ENCODE data around the gene CEP85. TPM values are rescaled to one million over a fixed set of nuclear protein-coding genes. Genes with fewer than 3 reads are reported as not detected.

CEP85 gene
- polyA plus RNA-seq, 4 donors = 2.7 to 11.0 (median 5.6) TPM

DNA sequence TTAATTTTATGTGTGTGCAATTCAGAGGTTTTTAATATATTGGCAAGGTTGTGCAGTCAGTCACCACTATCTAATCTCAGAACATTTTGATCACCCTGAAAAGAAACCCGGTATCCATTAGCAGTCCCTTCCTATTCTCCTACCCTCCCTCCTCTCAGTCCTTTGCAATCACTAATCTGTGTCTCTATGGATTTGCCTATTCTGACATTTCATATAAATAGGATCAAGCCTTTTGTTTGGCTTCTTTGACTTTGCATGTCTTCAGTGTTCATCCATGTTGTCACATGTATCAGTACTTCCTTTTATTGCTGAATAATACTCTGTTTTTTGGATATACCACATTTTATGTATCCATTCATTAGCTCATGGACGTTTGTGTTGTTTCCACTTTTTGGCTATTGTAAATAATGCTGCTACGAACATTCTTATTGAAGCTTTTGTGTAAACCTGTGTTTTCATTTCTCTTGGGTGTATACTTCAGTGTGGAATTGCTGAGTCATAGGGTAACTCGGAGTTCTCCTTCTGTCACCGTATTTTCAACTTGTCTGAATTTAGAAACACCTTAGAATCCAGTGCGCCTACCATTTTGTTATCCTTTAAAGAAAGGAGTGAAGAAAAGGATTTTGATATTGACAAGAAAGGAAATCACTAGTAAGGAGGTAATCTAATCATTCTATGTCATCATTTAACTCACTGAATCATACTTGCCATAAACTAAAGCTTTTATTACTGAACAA, 3.4 kb downstream of the CEP85 start:
- FAIRE-seq = no peak
- Histone ChIP-seq H3K9me3 (ENCODE audit: control insufficient read depth in 2 of 2, insufficient read depth in 1 of 2, low read depth in 1 of 2, low read length in 1 of 2) (no peaks in the 10 kb centered on the region), H3K4me3 (ENCODE audit: low read depth in 1 of 3, low read length in 3 of 3) (no peak overlapping the region), H3K27me3 (ENCODE audit: control insufficient read depth in 3 of 3, insufficient read depth in 3 of 3, low read length in 3 of 3) (no peaks in the 10 kb centered on the region), H3K27ac (ENCODE audit: low read depth in 1 of 3, low read length in 2 of 3) (no peak overlapping the region), H3K4me1 (ENCODE audit: control insufficient read depth in 3 of 3, insufficient read depth in 2 of 3, low read depth in 1 of 3, low read length in 2 of 3) (peaks cover 0 to 8% (median 0%) of the 10 kb centered on the region in 3 donors), H3K36me3 (ENCODE audit: control insufficient read depth in 3 of 3, insufficient read depth in 2 of 3, low read depth in 1 of 3, low read length in 3 of 3) (no peaks in the 10 kb centered on the region)
- 71 to 74% (median 73%) methylated on average over 6 of the region's 6 CpGs for WGBS, 3 donors
- DNase-seq = no peak

DNA sequence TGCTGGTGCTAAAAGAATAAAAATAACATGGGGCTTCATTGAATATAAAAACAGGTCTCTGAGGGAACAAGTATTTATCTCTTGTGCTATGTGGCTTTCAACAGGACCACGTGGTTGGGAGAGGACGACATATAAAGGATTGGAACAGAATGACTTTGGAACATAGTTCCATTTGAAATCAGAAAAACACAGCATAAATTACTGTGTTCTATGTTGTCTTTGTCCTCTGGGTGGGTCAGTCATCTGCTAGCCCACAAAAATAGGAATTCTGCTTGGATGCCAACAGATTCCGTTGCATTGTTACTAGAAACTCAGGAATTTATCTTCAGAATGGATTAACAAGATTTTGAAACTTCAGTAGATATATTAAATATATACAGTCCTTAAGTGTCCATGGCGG, 5.9 kb downstream of the CEP85 start:
- H3K9me3 ChIP-seq (ENCODE audit: control insufficient read depth in 2 of 2, insufficient read depth in 1 of 2, low read depth in 1 of 2, low read length in 1 of 2) = no peaks in the 10 kb centered on the region
- peaks cover 0 to 10% (median 0%) of the 10 kb centered on the region in 3 donors for H3K36me3 ChIP-seq (ENCODE audit: control insufficient read depth in 3 of 3, insufficient read depth in 2 of 3, low read depth in 1 of 3, low read length in 3 of 3)
- DNase-seq = no peak
- WGBS, 3 donors = 90 to 94% (median 92%) methylated on average over 4 of the region's 4 CpGs
- no peak overlapping the region for H3K27ac ChIP-seq (ENCODE audit: low read depth in 1 of 3, low read length in 2 of 3)
- no peak for FAIRE-seq
- H3K4me1 ChIP-seq (ENCODE audit: control insufficient read depth in 3 of 3, insufficient read depth in 2 of 3, low read depth in 1 of 3, low read length in 2 of 3) = peaks cover 0 to 3% (median 0%) of the 10 kb centered on the region in 3 donors
- no peak overlapping the region for H3K4me3 ChIP-seq (ENCODE audit: low read depth in 1 of 3, low read length in 3 of 3)
- no peaks in the 10 kb centered on the region for H3K27me3 ChIP-seq (ENCODE audit: control insufficient read depth in 3 of 3, insufficient read depth in 3 of 3, low read length in 3 of 3)

DNA sequence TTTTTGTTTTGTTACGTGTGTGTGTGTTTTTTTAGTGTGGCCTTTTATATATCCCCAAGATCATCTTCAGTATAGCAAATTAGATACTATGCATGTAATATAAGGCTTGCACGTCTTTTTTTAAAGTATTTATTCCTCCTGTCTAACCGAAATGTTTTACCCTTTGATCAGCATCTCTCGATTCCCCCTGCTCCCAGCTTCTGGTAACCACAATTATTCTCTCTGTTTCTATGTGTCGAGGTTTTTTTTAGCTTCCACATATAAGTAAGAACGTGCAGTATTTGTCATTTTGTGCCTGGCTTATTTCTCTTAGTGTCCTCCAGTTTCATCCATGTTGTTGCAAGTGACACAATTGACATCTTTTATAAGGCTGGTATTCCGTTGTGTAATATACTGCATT, 18.7 kb downstream of the CEP85 start:
- Histone ChIP-seq H3K4me3 (ENCODE audit: low read depth in 1 of 3, low read length in 3 of 3) (no peak overlapping the region), H3K27ac (ENCODE audit: low read depth in 1 of 3, low read length in 2 of 3) (no peak overlapping the region), H3K27me3 (ENCODE audit: control insufficient read depth in 3 of 3, insufficient read depth in 3 of 3, low read length in 3 of 3) (no peaks in the 10 kb centered on the region), H3K36me3 (ENCODE audit: control insufficient read depth in 3 of 3, insufficient read depth in 2 of 3, low read depth in 1 of 3, low read length in 3 of 3) (peaks cover 0 to 23% (median 8%) of the 10 kb centered on the region in 3 donors), H3K9me3 (ENCODE audit: control insufficient read depth in 2 of 2, insufficient read depth in 1 of 2, low read depth in 1 of 2, low read length in 1 of 2) (no peaks in the 10 kb centered on the region), H3K4me1 (ENCODE audit: control insufficient read depth in 3 of 3, insufficient read depth in 2 of 3, low read depth in 1 of 3, low read length in 2 of 3) (no peaks in the 10 kb centered on the region)
- WGBS, 3 donors = 69 to 72% (median 71%) methylated on average over 7 of the region's 7 CpGs
- no peak for DNase-seq
- FAIRE-seq = no peak

DNA sequence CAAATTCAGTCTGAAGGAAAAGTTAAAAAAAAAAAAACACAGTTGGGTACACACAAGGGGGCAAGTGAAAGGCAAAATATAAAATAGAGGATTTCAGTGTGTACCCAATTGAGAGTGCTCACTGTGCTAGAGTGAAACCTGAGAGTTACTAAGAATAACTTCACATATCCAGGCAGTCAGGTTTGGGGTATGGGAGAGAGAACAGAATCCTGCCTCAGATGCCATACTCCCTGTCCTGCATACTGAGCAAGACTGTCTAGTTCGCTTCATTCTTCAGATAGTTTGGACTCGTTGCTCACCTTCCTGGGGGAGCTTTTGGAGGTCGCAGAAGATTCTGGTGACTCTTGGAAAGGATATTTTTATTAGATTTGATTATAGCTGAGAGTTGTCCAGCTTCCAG, 20.4 kb downstream of the CEP85 start:
- peaks cover 2 to 26% (median 12%) of the 10 kb centered on the region in 3 donors for H3K36me3 ChIP-seq (ENCODE audit: control insufficient read depth in 3 of 3, insufficient read depth in 2 of 3, low read depth in 1 of 3, low read length in 3 of 3)
- no peak overlapping the region for H3K4me3 ChIP-seq (ENCODE audit: low read depth in 1 of 3, low read length in 3 of 3)
- WGBS, 3 donors = 88 to 97% (median 92%) methylated on average over 3 of the region's 3 CpGs
- no peaks in the 10 kb centered on the region for H3K4me1 ChIP-seq (ENCODE audit: control insufficient read depth in 3 of 3, insufficient read depth in 2 of 3, low read depth in 1 of 3, low read length in 2 of 3)
- no peak overlapping the region for H3K27ac ChIP-seq (ENCODE audit: low read depth in 1 of 3, low read length in 2 of 3)
- no peak for DNase-seq
- no peak for FAIRE-seq
- H3K9me3 ChIP-seq (ENCODE audit: control insufficient read depth in 2 of 2, insufficient read depth in 1 of 2, low read depth in 1 of 2, low read length in 1 of 2) = no peaks in the 10 kb centered on the region
- no peaks in the 10 kb centered on the region for H3K27me3 ChIP-seq (ENCODE audit: control insufficient read depth in 3 of 3, insufficient read depth in 3 of 3, low read length in 3 of 3)

DNA sequence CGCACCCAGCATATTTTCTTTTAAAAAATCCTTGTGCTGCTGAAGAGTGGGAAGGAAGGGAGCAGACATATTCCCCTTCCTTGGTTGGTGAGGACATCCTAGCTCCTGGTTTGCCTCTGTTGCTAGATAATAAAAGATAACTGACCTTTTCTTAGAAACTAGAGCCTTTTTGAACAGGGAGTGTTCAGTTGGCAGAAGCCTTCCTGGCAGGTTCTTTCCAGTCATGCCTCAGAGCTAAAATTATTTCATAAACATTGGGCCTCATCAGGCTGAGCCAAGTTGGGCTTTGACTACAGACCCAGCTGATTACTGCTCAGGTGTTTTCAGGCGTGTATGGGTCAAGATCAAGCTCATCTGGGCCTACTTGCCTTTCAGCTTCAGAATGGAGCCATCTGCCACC, 23.2 kb downstream of the CEP85 start:
- WGBS, 3 donors = 94 to 97% (median 94%) methylated on average over 2 of the region's 2 CpGs
- H3K36me3 ChIP-seq (ENCODE audit: control insufficient read depth in 3 of 3, insufficient read depth in 2 of 3, low read depth in 1 of 3, low read length in 3 of 3) = peaks cover 8 to 37% (median 11%) of the 10 kb centered on the region in 3 donors
- H3K9me3 ChIP-seq (ENCODE audit: control insufficient read depth in 2 of 2, insufficient read depth in 1 of 2, low read depth in 1 of 2, low read length in 1 of 2) = no peaks in the 10 kb centered on the region
- H3K27ac ChIP-seq (ENCODE audit: low read depth in 1 of 3, low read length in 2 of 3) = no peak overlapping the region
- H3K4me3 ChIP-seq (ENCODE audit: low read depth in 1 of 3, low read length in 3 of 3) = no peak overlapping the region
- H3K4me1 ChIP-seq (ENCODE audit: control insufficient read depth in 3 of 3, insufficient read depth in 2 of 3, low read depth in 1 of 3, low read length in 2 of 3) = no peaks in the 10 kb centered on the region
- no peak for FAIRE-seq
- no peaks in the 10 kb centered on the region for H3K27me3 ChIP-seq (ENCODE audit: control insufficient read depth in 3 of 3, insufficient read depth in 3 of 3, low read length in 3 of 3)
- DNase-seq = no peak

DNA sequence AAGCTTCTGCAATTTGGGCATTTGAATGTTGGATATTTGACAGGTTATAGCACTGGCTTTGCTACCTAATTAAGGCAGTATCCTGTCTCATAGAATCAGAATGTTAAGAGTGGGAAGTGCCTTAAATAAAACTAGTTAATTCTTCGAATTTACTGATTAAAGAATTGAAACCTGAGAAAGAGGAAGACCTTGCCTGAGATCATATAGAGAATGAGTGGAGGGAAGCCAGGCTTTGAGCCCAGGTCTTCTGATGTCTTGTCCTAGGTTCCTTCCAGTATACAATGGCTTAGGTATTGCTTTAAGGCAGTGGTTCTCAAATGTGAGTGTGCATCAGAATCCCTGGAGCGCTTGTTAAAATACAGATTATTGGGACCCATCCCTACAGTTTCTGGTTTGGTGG, 25.0 kb downstream of the CEP85 start:
- Histone ChIP-seq H3K36me3 (ENCODE audit: control insufficient read depth in 3 of 3, insufficient read depth in 2 of 3, low read depth in 1 of 3, low read length in 3 of 3) (peaks cover 9 to 44% (median 13%) of the 10 kb centered on the region in 3 donors), H3K4me1 (ENCODE audit: control insufficient read depth in 3 of 3, insufficient read depth in 2 of 3, low read depth in 1 of 3, low read length in 2 of 3) (no peaks in the 10 kb centered on the region), H3K4me3 (ENCODE audit: low read depth in 1 of 3, low read length in 3 of 3) (no peak overlapping the region), H3K27me3 (ENCODE audit: control insufficient read depth in 3 of 3, insufficient read depth in 3 of 3, low read length in 3 of 3) (no peaks in the 10 kb centered on the region), H3K9me3 (ENCODE audit: control insufficient read depth in 2 of 2, insufficient read depth in 1 of 2, low read depth in 1 of 2, low read length in 1 of 2) (no peaks in the 10 kb centered on the region), H3K27ac (ENCODE audit: low read depth in 1 of 3, low read length in 2 of 3) (no peak overlapping the region)
- DNase-seq (no peak), FAIRE-seq (no peak)
- 80 to 91% (median 90%) methylated on average over 2 of the region's 2 CpGs for WGBS, 3 donors

DNA sequence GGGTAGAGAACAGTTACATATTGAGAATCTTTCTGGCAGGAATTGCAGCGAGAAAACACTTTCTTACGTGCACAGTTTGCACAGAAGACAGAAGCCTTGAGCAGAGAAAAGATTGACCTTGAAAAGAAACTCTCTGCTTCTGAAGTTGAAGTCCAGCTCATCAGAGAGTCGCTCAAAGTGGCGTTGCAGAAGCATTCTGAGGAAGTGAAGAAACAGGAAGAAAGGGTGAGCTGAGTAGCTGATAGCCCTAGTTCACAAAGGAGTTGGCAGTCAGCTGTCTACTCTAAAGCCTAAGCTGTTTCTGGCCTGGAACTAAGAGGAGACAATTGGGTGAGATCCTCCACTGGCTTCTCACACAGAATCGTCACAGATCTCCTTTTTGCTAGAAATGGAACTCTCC, 25.6 kb downstream of the CEP85 start:
- FAIRE-seq (no peak), DNase-seq (no peak)
- H3K27me3 ChIP-seq (ENCODE audit: control insufficient read depth in 3 of 3, insufficient read depth in 3 of 3, low read length in 3 of 3) = no peaks in the 10 kb centered on the region
- 86 to 93% (median 90%) methylated on average over 5 of the region's 5 CpGs for WGBS, 3 donors
- no peaks in the 10 kb centered on the region for H3K9me3 ChIP-seq (ENCODE audit: control insufficient read depth in 2 of 2, insufficient read depth in 1 of 2, low read depth in 1 of 2, low read length in 1 of 2)
- H3K27ac ChIP-seq (ENCODE audit: low read depth in 1 of 3, low read length in 2 of 3) = no peak overlapping the region
- peaks cover 9 to 46% (median 13%) of the 10 kb centered on the region in 3 donors for H3K36me3 ChIP-seq (ENCODE audit: control insufficient read depth in 3 of 3, insufficient read depth in 2 of 3, low read depth in 1 of 3, low read length in 3 of 3)
- no peaks in the 10 kb centered on the region for H3K4me1 ChIP-seq (ENCODE audit: control insufficient read depth in 3 of 3, insufficient read depth in 2 of 3, low read depth in 1 of 3, low read length in 2 of 3)
- no peak overlapping the region for H3K4me3 ChIP-seq (ENCODE audit: low read depth in 1 of 3, low read length in 3 of 3)

DNA sequence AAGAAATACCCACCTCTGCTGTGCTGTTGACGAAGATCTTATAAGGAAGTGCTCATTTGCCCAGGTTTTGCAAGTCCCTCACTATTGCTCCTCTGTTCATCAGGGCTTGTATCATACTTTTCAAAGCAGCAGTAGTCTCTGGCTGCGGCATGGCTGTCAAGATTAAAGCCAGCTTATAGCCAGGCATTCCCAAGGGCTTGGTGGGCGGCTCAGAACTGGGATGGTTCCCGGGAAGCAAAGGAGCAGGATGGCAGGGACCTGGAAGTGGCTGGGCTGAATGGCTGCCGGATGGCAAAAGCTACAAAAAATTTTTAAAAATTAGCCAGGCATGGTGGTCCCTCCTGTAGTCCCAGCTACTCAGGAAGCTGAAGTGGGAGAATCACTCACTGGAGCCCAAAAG, 29.2 kb downstream of the CEP85 start:
- peaks cover 5 to 28% (median 9%) of the 10 kb centered on the region in 3 donors for H3K36me3 ChIP-seq (ENCODE audit: control insufficient read depth in 3 of 3, insufficient read depth in 2 of 3, low read depth in 1 of 3, low read length in 3 of 3)
- H3K27ac ChIP-seq (ENCODE audit: low read depth in 1 of 3, low read length in 2 of 3) = no peak overlapping the region
- H3K4me3 ChIP-seq (ENCODE audit: low read depth in 1 of 3, low read length in 3 of 3) = no peak overlapping the region
- FAIRE-seq (no peak), DNase-seq (no peak)
- 95 to 97% (median 96%) methylated on average over 5 of the region's 5 CpGs for whole genome bisulfite sequencing, 3 donors
- H3K9me3 ChIP-seq (ENCODE audit: control insufficient read depth in 2 of 2, insufficient read depth in 1 of 2, low read depth in 1 of 2, low read length in 1 of 2) = peaks cover 0 to 3% of the 10 kb centered on the region in 2 donors
- H3K27me3 ChIP-seq (ENCODE audit: control insufficient read depth in 3 of 3, insufficient read depth in 3 of 3, low read length in 3 of 3) = no peaks in the 10 kb centered on the region
- no peaks in the 10 kb centered on the region for H3K4me1 ChIP-seq (ENCODE audit: control insufficient read depth in 3 of 3, insufficient read depth in 2 of 3, low read depth in 1 of 3, low read length in 2 of 3)

DNA sequence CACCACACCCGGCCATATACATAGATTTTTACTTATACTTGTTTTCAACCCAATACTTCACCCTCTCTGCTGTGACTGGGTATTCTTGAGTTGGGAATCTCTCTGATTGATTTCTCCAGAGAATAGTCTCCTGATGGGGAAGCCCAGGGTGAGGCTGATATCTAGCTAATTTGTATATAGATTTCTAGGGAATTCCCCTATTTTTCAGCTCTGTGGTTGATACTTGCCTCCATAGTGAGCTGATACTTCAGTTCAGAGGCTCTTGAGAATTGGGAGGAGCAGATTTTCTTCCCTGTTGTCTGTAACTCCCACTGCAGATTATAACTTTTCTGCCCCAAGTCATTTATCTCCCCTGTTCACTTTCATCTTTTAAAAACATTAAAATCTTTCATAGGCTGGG, 31.4 kb downstream of the CEP85 start:
- DNase-seq (no peak), FAIRE-seq (no peak)
- peaks cover 5 to 31% (median 9%) of the 10 kb centered on the region in 3 donors for H3K36me3 ChIP-seq (ENCODE audit: control insufficient read depth in 3 of 3, insufficient read depth in 2 of 3, low read depth in 1 of 3, low read length in 3 of 3)
- H3K9me3 ChIP-seq (ENCODE audit: control insufficient read depth in 2 of 2, insufficient read depth in 1 of 2, low read depth in 1 of 2, low read length in 1 of 2) = peaks cover 0 to 13% of the 10 kb centered on the region in 2 donors
- H3K4me3 ChIP-seq (ENCODE audit: low read depth in 1 of 3, low read length in 3 of 3) = no peak overlapping the region
- no peaks in the 10 kb centered on the region for H3K27me3 ChIP-seq (ENCODE audit: control insufficient read depth in 3 of 3, insufficient read depth in 3 of 3, low read length in 3 of 3)
- H3K27ac ChIP-seq (ENCODE audit: low read depth in 1 of 3, low read length in 2 of 3) = no peak overlapping the region
- WGBS, 3 donors = 88 to 97% (median 95%) methylated on average over 1 of the region's 1 CpG
- H3K4me1 ChIP-seq (ENCODE audit: control insufficient read depth in 3 of 3, insufficient read depth in 2 of 3, low read depth in 1 of 3, low read length in 2 of 3) = no peaks in the 10 kb centered on the region
